Measurements from ENCODE around the gene SPATA31E1.
"Not testable (repeated sequence)": the region's sequence is repeated elsewhere in the genome, so short reads cannot be mapped to it uniquely, and the experiment has no call there.

Gene SPATA31E1

DNA sequence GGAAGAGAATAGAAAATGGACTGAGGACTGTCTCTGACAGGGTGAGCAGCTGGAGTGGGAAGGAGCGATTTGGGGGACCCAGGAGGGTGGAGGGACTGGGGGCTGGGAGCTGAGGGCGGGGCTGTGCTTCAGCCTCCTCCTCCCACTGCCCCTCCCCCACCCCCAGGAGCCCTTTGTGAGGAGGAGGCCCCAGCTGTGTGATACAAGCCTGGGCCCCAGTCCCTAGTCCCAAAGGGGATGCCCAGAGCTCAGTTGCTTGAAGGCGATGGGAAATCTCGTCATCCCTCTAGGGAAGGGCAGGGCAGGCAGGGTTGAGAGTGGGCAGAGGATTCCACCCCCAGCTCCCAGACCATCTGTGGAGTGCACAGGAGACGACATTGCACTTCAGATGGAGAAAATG is at the start of gene SPATA31E1:
SPATA31E1 (plus strand) TSS at position 251 of the 400 bp plus-strand sequence; CDS start at position 266, 15 bp downstream.
- DNase-seq: no peak

DNA sequence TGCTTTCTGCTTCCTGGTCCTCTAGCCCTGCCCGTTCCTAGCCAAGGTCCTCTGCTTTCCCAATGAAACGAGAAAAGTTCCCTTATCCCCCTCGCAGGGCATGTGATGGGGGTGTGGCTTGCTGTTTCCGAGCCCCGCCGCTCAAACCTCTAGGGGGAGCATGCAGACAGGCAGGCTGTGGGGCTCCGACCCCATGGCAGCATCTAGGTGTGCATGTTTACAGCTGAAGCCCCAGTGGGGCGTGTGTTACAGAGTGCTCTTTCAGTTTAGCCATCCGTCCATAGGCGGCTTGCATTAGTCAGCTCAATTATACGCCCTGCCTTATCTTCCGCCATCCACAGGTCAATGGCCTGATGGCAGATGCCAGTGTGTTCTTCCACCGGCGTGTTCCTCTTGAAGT is 48.3 kb upstream of the SPATA31E1 start:
- DNase-seq: no peak

DNA sequence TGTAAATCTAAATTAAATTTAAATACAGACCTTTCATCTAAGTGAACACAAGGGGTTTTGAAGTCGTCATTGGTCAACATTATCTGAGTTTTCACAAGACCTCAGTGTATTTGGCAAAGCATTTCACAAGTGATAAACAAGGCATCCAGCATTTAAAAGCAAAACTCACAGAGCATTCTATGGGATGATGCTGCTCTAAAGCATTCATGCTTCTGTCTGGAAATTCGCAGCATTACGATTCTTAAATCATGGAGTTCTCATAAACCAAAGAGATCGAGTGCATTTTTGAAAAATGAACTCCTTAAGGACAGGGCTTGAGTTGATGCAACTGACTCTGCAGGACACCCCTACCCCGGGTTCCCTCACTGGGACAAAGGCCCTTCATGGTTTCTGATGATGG is 46.1 kb upstream of the SPATA31E1 start:
- DNase-seq: no peak

DNA sequence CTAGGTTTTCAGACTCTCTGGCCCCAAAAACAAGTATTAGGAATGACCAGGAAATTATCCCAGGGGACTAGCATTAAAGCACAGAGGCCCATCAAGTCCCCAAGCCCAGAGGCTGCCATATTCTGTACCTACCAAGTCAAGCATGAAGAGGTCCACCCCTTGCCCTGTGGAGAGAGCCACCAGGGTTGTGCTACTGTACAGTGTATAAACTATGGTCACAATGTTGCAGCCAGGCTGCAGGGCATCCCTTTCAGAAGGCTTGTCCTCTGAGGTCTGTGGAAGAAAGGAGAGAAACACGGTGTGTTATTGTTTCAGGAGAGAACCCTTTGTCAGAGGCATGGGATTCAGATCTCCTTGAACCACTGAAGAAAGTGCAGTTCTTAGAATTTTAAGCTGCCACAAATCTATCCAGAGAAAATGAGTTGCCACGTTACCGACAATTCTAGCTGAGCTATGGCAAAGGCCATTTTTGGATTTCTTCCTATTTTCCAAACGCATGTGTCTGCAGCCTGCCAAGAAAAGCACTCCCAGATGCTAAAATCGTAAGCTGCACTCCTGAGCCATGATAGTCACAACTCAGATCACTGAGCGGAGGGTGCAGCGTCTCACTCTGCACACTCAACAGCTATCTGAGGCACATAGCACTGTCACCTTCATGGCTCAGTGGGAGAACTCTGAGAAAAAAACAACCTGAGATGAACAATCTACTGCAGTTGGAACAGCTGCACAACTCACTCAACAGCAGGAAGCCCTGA is 45.5 kb upstream of the SPATA31E1 start:
- no peak for DNase-seq

DNA sequence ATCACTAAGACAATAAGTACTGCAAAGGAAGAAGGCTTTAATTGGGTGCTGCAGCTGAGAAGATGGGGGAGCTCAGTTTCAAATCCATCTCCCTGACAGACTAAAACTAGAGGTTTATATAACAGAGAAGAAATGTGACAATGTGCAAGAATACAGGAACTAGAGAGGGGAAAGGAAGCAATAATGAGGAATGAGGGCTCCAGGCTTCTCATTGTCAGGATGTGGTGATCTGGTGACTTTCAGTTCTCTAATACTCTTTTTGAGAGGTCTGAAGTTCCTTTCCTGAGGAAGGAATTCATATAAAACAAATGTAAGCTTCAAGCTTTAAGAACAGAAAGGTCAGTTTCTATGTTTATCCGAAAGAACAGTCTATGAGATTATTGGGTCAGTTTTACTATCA is 42.5 kb upstream of the SPATA31E1 start:
- no peak for DNase-seq

DNA sequence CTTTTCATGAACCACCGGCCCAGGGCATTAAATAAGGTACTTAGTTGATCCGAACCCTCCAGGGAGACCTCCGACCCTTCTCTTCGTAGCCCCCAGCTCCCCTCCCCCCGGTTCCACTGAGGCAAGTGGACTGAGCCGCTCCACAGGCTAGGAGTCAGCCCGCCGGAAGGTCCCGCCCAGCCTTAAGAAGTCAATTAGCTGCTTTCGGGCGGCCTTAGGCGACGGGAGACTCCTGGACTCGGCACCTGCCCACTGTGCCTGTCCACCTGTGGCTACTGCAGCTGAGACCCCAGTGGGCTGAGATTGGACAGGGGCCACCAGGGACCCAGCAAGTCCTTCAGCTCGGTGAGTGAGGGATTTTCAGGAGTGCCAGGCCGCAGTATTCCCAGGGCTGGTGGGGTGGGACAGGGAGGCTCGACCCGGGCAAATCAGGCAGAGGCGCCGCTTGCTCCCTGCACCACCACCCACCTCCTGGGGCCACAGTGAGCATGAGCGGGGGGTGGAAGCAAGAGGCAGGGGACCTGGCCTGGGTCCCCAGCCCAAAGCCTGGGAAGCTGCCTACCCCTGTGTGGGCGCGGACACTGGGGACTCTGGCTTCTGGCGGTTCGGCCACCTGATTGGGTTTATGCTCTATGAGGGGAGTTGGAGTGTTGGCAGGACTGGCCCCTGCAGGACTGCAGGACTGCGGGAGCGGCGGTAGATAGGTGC is 39.6 kb upstream of the SPATA31E1 start:
- no peak for DNase-seq

DNA sequence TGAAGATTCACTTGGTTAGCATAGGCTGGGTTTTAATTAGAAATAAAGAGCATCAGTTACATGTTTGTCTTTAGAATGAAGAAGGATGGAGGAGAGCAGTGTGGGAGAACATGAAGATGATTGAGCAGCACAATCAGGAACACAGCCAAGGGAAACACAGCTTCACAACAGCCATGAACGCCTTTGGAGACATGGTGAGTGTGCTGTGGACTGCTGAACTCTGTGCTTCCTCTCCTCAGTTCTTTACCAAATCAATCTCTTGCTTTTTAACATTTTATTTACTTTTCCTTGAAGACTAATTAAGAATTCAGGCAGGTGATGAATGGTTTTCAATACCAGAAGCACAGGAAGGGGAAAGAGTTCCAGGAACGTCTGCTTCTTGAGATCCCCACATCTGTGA is 38.2 kb upstream of the SPATA31E1 start:
- no peak for DNase-seq

DNA sequence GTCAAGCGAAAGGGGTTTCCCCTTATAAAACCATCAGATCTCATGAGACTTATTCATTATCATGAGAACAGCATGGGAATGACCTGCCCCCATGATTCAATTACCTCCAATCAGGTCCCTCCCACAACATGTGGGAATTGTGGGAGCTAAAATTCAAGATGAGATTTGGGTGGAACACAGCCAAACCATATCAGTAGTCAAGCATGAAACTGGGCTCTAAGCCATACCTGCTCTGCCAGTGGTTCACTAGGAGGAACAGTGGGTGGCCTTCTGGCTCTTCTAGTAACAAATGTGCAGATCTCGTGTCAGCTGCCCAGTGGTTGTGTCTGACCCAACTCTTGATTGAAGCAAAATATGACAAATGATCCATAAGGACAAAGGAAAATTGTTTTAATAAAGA is 34.9 kb upstream of the SPATA31E1 start:
- not testable (repeated sequence) for DNase-seq

DNA sequence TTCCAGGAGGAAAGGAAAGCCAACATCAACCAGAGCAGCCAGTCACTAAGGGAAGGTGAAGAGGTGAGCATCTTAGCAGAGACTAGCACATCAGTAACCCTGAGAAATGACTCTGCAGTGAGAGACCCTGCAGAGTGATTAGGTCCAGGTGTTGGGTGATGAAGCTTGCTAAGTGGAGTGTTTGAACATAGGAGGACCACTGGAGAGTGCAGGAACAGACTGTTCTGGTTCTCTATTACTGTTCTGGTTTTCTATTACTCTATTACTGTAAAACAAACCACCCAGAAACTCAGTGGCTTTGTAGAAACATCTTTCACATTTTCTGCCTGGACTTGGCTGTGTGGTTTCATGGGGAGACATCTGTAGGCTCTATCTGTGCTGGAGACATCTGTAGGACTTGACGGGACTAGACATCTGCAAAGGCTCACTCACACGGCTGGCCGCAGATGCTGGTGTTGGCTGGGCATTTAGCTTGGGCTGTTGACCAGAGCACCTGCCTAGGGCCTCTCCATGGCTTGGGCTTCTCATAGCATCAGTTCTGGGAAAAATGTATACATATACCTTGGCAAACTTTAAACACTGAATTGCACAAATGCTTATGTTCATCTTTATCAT is 33.4 kb upstream of the SPATA31E1 start:
- no peak for DNase-seq

DNA sequence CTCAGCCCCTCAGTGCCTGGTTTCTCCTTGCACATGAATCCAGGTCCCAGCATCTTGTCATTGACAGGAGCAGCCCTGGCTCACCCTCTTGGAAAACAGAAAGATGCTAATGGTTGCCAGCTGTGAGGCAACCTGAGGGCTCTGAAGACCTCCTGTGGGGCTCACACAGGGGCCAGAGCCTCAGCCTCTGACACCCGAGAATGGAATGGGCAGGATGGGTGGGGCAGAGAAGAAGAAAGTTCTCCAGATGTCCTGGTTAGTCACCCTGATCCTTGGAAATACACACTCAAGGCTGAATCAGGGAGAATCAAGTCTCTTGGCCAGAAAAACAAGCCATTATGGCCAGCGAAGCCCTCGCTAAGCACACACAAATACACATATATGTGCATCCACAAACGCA is 32.3 kb upstream of the SPATA31E1 start:
- peak in 1 of 2 experiments; percentile 32 for DNase-seq

DNA sequence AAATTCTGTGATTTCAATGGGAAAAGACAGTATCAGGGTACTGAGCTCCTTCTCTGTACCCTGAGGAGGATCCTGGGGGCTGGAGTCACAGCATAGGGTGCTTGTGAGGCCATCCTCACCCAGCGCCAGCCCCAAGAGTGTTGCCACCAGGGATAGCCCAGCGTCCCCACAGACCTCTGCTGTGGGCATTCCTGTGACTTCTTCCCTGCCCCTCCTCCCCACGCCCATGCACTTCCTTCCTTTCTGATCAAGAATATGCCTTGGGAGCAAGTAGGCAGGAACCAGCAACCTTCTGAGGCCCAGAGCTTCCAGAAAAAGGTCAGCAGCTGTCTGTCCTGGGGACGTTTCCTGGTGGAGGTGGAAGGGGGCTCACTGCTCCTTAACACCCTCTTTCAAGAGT is 31.5 kb upstream of the SPATA31E1 start:
- not testable (repeated sequence) for DNase-seq

DNA sequence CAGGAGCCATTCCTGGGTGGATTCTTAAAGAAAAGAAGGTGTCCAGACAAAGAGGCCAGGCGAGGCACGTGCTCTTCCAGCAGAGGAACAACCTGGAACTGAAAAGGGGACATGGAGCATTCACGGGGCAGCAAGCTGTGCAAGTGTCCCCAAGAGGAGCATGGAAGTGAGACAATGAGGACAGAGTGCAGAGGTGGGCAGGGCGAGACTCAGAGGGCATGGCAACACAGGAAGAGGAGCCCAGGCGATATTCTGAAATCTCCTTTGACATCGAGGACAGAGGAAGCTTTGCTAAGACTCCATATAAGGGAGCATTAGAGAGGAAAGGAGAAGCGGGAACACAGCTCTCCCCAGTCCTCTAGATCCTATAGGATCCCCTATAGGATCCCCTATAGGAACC is 29.4 kb upstream of the SPATA31E1 start:
- DNase-seq: no peak

DNA sequence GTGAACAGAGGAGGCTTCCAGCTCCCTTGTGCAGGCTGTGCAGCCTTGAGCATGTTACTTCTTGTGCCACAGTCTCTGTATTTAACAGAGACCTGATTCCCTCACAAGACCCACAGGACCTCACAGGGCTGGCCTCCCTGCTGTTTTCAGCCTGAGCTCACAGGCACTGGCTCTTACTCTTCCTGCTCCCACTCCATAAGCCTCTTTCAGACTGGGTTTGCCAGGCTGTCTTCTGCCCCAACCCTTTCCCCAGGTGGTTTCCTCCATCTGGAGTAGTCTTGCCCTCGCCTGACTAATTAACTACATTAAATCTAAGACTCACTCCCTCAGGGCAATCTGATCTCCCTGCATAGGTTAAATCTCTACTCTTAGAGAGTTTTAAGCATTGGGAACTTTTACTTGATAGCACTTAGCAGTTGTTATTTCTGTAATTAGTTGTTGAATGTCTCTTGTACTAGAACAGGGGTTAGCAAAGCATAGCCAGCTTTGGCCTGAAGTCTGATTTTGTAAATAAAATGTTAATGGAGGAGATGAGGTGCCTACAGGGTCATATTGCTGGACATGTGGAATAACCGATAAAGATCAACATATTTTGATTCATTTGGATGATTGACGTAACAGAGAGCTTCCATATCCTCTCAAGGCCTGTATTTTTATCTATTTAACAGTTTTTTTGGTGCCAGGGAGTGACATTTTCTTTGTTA is 28.6 kb upstream of the SPATA31E1 start:
- DNase-seq: no peak

DNA sequence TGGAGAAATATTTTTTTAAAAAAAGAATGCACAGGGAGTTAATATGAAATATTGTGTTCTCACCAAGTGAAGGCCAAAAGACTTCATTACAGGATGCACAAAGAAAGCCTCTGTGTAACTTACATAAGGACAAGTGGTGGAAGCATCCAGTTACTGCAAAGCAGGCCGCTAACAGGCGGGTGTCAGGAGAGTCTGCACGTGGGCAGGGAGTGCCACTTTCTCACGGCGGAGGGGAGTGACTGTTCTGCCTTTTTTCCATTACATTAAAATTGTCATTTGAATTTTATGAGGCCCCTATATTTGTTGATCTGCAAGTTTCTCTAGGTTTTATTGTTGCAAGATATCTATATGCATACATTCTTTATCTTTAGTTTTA is 28.1 kb upstream of the SPATA31E1 start:
- no peak for DNase-seq

DNA sequence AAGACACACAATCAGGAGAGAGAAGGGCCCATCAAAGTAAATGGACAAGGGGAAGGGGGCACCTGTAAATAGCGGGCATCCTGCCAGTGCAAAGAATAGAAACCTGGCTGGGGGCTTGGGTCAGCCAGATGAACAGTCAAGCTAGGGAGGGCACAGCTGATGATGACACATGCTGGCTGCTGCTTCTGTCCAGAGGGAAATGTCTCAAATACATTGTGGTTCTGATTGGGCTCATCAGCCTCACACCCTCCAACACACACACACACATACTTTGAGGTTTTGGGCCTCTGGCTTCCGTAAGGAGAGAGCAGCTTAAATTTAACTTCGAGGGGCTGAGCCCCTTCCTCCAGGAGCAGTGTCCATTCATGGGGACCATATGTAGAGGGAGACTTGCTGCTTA is 27.6 kb upstream of the SPATA31E1 start:
- DNase-seq: no peak

DNA sequence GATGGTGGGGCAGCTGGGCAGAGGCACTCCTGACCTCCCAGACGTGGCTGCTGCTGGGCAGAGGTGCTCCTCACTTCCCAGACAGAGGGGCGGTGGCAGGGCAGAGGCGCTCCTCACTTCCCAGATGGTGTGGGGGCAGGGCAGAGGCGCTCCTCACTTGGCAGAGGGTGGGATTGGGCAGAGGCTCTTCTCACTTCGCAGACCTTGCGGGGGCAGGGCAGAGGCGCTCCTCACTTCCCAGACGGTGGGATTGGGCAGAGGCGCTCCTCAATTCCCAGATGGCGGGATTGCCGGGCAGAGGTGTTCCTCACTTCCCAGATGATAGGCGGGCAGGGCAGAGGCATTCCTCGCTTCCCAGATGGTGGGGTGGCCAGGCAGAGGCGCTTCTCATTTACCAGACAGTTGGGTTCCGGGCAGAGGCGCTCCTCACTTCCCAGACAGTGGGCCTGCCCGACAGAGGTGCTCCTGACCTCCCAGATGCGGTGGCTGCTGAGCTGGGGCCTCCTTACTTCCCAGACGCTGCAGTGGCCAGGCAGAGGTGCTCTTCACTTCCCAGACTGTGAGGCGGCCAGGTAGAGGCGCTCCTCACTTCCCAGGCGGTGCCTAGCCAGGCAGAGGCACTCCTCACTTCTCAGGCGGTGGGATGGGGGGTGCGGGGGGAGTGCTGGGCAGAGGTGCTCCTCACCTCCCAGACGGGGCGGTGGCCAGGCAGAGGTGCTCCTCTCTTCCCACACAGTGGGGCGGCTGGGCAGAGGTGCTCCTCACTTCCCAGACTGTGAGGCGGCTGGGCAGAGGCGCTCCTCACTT is 25.3 kb upstream of the SPATA31E1 start:
- no peak for DNase-seq

DNA sequence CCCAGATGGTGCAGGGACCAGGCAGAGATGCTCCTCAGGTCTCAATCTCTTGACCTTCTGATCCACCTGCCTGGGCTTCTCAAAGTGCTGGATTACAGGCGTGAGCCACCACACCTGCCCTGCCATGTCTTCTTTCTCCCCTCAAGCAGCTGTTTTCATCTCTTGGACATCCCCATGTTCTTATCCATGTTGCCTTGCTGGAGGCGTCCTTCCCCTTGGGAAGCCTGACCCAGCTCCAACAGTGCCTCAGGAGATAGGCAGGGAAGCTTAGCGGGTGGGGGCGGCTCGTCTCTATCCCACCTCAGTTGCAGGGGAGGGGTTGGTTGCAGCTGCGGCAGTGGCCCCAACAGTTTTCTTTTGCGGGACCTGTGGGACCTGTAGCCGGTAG is 24.7 kb upstream of the SPATA31E1 start:
- DNase-seq: no peak

DNA sequence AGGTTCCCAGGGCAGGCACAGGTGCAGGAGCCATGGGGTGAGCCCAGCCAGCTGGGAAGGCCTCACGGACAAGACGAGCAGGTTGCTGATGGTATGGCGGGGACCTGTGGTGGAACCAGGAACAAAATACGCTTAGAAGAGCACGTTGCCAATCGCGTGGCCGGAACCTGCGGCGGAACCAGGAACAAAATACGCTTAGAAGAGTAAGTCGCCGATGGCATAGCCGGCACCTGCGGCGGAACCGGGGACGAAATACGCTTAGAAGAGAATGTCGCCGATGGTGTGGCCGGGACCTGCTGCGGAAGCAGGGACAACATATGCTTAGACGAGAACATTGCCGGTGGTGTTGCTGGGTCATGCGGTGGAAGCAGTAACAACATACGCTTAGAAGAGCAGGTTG is 23.5 kb upstream of the SPATA31E1 start:
- DNase-seq: no peak

DNA sequence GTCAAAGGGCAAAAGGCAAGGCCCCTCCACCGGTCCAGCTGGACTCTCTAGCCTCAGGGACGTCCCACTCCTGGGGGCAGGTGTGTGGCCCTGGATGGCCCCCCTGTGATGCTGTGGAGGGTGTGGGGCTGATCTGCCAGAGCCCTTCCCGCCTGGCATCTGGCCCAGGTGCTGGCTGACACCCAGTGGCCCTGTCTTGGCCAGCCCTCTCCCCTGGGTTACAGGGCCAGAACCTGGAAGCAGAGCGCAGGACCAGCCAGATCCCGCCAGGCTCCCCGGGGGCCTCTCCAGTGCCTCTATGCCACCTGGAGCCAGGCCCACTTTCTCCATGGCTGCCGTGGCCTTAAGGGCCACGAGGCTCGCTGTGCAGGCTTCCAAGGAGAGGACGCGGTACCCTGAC is 22.9 kb upstream of the SPATA31E1 start:
- no peak for DNase-seq

DNA sequence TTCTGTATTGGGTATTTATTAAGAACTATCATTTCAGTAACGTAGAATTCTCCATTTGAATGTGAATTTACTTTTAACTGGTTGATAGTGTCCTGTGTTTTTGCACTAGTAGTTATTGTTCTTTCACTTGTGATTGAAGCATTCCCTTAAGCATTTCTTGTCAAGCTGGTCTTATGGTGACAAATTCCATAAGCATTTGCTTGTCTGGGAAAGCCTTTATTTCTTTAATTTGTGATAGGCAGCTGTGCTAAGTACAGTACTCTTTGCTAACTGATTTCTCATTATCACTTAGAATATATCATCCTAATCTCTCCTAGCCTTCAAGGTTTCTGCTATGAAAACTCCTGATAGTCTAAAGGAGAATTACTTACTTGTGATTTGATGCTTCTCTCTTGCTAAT is 21.3 kb upstream of the SPATA31E1 start:
- no peak for DNase-seq

DNA sequence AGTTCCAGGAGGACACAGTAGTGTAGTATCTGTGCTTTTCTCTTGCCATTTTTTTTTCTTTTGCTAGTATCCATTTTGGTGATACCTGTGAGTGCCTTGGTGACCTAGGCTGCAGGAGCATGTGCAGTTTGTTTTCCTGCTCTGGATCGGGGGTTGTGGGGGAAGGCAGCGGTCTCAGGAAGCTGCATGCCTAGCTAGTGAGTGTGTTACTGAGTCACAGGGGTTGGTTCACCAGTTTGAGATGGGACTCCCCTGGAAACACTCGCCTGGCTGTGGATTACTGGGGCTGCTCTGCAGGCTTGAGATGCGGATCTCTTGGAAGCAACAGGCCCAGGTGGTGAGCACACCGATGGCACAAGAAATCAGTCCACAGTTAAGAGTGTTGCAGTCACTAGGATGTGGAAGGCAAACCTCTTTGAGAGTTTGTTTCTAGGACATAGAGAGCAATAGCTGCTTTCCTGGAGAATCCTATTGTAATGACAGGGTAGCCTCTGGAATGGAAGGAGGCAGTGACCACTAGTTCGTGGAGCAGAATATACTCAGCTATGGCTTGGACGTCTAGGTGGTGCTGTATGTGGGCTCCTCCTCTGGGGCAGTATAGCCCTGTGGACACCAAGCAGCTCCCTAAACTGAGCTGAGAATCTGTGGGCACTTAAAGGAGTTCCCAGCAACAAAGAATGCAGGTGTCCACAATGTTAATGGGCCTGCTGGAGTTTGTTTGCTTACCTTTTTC is 20.0 kb upstream of the SPATA31E1 start:
- DNase-seq: peak; percentile 29 to 82

DNA sequence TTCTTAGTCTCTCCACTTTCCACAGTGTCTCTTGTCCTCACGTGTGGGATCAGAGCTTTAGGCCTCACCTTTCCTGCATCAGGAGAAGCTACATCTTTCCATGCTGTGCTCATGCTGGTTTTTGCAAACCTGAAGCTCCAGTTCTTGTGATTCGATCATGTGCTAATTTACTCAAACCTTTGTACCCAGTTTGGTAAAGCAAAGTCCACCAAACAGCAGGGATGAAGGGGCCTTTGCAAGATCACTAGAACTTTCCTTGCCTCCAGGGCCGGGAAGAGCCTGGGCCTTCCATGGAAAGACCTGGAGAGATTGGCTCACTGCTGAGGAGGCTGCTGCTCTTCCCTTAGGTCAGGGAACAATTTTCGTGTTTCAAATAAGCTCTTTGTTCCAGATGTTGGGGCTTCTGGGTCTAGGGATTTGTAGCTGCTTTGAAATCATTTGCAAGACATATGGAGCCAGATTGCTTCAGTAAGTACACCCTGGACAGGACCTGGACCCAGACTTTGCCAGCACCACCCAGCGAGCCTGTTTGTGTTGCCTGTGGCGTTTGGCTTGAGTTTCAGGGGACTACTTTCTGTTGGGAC is 18.7 kb upstream of the SPATA31E1 start:
- DNase-seq: no peak

Measured in SW 1271 (cell line).